CD4-positive, alpha-beta T cell treated with Interleukin-10 for 1 hour (primary cell): ENCODE measurements around the gene TNF.

Experiments
- DNase-seq: peaks from one replicate; pipeline ENCODE4 v3.0.0-alpha.2; 2020

Gene TNF

DNA sequence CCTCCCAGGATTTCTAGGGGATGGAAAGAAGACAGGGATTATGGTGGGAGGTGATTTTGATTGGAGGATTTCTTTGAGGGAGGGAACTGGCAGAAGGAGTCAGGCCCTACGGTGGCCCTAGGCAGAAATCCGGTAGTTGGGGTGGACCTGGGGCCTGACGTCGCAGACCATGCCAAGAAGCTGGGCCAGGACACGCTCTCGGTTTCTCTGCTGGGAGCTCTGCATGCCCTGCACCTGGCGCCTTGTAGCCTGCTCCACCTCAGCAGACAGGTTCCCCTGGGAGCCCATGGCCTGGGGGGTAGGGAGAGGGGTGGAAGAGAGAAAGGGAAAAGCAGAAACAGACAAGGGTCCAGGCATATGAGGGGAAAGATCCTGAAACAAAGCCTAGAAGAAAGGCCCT lies 30.1 kb upstream of the TNF start:
- no peak for DNase-seq

DNA sequence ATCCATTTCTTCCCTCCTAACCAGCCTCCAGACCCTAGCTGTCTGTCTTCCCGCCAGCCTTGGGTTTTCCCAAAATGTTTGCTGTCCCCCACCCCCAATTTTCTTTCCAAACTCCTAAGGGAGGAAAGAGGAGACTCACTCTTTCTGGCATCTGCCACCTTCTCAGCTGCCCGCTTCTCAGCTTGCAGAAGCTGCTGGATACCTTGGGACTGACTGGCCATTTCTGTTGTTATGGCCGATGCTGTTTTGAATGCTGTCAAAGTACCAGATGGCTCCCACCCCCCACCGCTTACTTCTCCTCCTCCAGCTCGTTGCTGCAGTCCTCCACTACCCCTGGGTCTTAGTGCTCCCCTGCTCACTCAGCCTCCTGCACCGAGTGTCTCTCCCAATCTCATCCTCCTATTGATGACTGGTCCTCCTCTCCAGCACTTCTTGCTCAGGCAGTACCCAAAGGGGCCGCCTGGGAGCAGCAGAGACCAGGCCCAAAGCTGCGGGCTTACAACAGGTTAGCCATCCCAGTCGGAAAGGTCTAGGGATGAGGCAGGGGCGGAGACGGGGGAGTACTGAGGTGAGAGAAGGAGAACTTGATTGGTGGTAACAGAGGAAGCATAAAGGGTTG lies 28.9 kb upstream of the TNF start, which contains the start of gene ATP6V1G2:
TSS of gene ATP6V1G2 (minus strand) at position 270 of the 619 bp plus-strand sequence. CDS start at position 221, 49 bp downstream.
- peak; percentile 89 for DNase-seq

DNA sequence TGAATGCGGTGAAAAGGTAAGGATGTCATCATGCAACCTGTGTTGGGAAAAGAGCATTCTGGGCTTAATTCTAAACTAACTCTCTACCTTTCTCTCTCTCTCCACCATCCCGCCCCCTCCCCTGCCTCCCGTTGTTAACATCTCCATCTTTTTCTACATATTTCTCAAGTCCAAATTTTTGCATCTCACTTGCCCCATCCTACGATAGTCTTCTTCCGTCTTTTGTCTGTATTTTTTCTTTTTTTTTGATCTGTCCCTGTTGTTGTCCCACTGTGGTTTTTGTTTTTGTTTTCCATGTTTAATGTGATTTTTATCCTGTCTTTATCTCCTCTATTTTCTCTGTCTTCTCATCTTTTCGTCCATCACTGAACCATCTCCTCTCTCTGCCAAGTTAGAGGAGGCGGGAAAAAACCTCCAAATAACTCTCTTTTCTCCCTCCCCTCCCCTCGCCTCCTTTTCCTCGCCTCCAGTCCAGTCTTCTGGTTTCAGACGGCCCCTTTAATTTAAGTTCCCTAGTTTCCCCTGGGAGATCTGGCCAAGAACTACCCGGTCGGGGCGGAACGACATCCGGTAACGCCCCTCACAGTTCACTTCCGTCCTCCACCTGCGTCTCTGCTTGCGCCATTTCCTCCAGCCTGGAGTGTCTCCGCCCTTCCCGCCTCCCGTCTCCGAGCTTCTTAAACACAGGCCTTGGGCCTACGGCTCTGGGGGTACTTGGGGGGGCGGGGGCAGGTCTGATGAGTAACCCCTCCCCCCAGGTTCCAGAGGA lies 28.2 kb upstream of the TNF start, which contains the start of gene NFKBIL1:
TSS of gene NFKBIL1 (plus strand) at position 651 of the 769 bp plus-strand sequence. CDS start at position 738, 87 bp downstream.
- peak; percentile 92 for DNase-seq

DNA sequence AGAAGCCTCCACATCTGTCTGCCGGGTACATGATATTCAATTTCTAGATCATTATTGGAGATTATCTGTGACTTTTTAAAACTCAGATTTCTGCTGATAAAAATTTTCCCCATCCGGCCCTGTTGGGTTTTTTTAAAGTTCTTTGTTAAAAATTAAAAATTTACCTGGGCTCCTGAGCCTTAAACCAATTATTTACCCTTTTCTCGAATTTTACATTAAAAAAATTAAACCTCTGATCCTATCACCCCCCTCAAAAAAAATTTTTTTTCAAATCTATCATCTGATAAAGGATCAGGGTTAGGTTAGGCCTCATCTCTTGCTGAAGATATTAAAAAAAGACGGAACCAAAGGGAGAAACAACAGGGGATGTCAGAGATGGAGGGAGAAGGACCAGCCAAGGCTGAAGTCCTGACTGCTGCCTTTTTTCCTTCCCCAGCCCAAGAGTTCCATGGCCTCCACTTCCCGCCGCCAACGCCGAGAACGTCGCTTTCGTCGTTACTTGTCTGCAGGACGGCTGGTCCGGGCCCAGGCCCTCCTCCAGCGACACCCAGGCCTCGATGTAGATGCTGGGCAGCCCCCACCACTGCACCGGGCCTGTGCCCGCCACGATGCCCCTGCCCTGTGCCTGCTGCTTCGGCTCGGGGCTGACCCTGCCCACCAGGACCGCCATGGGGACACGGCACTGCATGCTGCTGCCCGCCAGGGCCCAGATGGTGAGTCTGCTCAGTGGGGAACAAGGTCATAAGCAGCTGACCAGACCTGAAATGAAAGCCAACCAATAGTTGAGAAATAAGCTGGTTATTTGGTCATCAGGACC lies 27.4 kb upstream of the TNF start:
- no peak for DNase-seq

DNA sequence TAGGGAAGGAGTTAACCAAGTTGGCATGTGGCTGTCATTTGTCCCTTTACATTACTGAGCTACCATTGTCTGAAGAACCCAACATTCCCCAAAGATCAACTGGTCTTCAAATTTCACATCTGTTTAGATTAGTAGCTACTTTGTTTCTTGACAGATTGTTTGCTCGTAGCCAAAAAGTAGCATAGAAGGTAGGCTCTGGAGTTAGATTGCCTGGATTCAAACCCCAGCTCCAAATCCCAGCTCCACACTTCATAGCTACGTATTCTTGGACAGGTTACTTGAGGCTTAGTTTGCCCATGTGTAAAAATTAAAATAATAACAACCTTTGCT lies 26.9 kb upstream of the TNF start:
- DNase-seq: no peak

DNA sequence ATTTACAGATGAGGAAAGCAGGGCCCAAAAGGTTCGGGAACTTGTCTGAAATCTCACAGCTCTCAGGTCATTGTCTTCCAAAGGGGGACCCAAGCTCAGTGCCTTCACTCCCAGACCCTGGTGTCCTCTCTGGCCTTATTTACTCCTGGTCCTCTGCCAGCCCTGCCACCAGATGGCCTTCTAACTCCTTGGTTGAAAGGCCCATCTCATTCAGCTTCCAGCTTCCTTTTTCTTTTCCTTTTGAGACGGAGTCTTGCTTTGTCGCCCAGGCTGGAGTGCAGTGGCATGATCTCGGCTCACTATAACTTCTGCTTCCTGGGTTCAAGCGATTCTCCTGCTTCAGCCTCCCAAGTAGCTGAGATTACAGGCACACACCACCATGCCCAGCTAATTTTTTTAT lies 24.0 kb upstream of the TNF start:
- peak; percentile 79 for DNase-seq

DNA sequence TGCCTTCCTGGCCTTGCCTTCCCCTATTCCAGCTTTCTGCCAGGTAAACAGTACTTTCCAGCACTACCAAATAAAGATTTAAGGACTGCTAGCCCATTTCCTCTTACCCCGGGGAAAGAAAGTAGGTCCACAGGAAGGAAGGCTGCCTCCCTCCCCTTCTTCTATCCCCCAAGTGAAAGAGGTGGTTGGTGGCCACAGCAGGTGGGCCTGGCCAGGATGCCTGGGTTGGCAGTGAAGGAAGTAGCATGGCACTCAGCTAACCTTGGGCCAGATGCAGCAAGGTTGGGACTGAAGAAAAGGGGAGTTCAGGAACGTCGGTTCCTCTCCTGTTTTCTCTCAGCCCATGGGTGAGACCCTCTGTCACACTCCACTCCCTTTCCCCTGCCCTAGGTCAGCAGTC lies 19.1 kb upstream of the TNF start:
- no peak for DNase-seq

DNA sequence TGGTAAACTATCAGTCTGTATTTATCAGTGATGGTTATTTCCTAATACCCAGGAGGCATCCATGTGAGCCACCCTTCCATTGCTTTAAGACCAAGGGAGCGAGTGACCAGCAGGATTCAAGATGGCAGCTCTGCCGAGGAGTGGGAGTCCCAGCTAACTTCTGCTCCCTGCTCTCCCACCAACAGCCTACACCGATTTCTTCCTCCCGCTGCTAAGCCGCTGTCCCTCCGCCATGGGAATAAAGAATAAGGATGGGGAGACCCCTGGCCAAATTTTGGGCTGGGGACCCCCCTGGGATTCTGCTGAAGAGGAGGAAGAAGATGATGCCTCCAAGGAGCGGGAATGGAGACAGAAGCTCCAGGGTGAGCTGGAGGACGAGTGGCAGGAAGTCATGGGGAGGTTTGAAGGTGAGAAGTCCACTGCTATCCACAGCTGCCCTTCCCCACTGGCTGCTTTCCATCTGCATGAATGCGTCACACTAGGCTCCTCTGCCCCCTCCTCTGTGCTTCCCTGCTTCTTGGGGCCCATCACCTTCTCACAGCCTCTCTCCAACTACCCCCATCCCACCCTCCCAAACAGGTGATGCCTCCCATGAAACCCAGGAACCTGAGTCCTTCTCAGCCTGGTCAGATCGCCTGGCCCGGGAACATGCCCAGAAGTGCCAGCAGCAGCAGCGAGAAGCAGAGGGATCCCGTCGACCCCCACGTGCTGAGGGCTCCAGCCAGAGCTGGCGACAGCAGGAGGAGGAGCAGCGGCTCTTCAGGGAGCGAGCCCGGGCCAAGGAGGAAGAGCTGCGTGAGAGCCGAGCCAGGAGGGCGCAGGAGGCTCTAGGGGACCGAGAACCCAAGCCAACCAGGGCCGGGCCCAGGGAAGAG lies 17.7 kb upstream of the TNF start:
- DNase-seq: no peak

DNA sequence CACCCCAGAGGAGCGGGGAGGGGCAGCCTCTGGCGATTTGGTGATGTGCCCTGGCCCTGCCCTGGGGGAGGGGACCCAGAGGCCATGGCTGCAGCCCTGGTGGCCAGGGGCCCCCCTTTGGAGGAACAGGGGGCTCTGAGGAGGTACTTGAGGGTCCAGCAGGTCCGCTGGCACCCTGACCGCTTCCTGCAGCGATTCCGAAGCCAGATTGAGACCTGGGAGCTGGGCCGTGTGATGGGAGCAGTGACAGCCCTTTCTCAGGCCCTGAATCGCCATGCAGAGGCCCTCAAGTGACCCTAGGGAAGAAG lies 17.1 kb upstream of the TNF start:
- DNase-seq: no peak

DNA sequence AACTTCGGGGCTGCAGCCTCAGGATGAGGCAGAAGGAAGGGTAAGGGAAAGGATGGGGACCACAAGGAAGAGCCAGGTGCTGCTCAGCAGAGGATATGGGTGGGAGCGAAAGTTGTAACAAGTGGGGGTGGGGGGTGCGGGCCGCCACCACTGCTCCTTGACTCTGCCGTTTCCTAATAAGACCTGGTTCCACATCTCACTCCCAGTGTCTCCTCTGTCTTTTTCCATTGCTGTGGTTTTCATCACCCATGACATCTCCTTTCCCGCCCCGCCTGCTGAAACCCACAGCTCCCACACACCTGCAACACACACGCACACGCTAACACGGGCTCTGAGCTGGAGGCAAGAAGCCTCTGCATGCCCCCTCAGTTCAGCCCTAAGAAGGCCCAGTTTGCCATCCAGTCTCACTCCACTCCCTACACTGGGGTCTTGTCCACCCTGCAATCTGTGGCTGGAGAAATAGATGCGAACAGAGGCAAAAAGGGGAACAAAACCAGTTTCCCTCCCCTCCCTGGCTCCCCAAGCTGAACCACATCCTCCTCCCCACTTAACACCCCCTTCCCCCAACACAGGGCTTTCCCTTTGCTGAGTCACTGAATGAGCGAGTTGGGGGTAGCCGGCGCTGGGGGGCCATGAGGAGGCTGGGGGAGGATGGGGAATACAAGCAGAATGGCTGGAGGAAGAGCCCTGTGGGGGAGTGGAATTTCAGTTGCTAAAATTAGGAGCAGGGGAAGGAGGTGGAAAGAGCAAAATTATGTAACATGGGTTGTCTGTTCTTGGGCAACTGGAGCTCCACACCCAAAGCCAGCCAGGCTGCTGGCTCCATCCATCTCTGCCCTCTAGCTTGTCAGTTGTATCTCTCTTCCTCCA lies 16.5 kb upstream of the TNF start:
- DNase-seq: peak; percentile 72

DNA sequence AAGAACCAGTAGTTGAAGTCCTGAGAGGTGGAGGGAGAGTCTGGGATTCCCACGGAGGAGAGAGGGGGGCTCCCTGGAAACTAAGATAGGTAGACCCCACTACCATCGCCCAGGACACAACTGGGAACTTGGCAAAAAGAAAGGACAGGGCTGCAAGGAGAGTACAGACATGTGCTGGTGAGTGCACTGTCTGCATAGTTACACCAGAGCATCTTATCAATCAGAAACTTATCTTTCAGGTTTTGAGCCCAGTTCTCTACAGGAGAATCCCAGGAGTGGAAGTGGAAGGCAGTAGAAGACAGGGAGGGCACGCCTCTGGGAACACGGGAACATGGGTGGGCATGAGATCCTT lies 15.8 kb upstream of the TNF start:
- no peak for DNase-seq

DNA sequence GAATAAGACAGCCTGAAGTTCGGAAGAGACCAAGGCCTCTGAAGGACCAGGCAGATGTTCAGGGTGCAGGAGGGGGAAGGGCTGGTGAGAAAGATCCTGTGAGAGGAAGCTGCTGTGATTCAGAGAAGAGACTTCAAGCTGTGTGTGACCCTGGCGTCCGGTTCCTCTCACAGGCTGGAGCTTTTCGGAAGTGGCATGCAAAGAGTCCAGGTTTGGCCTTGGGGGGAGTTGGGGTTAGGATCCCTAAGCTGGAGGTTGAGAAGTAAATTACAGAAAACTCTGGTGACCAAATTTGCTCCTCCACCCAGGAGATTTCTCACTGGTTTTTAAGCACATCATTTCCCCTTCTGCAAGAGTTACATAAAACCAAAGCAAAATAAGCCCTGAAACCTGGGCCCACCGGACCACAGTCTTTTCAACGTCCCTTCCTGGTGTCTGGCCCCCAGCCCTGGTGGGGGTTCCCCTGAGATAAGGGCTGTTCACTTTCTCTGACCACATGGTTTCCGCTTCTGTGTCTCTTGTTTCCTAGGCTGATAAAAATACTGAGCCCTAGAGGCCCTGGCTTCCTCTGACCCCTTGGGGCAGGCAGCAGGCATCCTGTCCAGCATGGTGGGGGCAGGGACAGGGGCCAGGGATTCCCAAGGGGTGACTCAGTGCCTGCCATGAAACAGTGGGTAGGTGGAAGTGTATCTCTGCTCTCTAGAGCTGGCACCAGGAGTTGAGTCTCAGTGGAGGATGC lies 15.2 kb upstream of the TNF start:
- peak; percentile 66 for DNase-seq

DNA sequence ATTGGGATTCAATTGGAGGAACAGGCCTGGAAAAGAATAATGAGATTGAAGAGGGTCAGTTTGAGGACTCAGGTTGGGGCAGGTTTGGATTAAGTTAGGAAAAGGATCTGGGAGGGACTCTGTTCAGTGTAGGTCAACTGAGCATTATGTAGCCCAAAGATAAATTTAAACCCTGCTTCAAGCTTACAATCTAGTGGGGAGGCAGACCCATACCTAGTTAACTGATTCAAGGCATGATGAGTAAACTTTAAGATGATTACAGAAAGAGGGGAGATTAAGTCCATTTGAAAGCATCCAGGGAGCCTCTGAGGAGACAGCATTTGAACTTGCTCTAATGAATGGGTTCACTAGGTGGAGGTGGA lies 14.7 kb upstream of the TNF start:
- DNase-seq: no peak

DNA sequence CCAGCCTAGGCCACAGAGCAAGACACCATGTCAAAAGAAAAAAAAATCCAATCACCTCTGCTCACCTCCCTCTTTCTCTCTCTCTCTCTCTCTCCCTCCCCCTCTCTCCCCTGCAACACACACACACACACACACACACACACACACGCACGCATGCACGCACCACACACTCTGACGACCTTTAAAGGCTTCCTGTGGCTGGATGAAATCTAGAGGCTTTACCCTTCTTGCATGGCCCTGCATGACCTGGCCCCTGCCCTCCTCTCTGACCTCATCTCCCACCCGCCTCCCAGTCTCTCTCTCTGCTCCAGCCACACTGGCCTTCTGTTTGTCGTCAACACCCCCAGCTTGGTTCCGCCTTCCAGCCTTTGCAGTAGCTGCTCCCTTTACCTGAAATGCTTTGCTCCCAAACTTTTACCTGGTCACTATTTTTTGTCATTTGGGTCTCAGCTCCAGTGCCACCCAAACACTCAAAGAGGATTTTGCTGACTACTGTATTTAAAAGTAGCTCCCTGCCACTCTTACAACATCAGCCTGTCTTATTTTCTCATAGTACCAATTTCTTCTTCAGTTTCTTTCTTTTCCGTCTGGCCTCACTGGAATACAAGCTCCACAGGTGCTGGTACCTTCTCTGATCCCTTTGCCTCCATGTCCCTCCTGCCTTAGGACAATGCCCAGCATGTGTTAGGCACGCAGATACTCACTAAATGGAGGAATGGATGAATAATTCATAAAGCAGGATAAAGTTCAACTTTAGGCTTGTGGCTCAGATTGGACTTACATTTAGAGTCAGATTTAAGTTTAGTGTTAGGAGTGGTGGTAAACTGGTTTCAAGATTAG lies 7.6 kb upstream of the TNF start:
- DNase-seq: peak; percentile 56

DNA sequence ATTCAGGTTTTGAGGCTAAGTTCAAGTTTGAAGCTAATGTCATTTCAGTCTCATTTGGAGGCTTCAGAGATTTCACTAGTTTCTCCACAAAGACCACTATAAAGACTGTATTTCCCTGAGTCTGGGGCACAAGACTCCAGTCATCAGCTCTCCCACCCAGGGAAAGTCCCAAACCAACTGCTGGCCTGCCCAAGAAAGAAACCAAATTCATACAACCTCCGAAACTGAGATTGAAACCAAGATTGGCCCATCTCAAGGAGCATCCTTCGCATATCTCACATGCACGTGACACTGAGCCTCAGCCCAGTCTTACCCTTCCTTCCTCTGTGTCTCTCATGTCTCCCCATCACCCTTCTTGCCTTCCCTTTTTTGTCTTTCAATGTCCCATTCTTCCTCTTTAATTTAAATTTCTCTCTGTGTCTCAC lies 6.8 kb upstream of the TNF start:
- peak; percentile 89 for DNase-seq

DNA sequence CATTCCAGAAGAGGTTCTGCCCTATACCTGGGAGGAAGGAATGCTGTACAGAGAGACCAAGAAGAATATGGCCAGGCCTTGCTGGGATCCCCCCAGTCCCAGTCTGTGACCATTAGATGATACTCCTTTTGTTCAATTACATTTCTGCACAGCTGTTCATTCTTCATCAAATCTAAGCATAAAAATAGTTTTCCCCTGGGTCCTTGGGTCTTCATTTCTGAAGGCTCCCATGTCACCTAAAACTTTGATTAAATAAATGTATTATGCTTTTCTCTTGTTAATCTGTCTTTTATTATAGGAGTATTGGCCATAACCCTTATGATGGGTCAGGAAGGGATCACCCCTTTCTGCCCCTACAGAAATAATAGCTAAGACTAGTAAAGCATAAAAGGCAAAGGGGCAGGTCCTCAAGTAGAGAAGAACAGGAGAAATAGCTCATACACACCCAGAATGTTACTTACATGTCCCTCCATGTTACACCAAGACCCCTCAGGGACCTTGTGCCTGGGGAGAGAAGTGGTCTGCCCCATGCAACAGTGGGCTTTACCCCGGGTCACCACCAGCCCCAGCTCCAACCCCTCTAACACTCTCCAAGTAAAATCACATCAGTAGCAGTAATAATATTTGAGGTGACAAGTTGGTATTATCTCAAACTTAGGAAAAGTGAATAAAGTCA lies 5.4 kb upstream of the TNF start:
- no peak for DNase-seq

DNA sequence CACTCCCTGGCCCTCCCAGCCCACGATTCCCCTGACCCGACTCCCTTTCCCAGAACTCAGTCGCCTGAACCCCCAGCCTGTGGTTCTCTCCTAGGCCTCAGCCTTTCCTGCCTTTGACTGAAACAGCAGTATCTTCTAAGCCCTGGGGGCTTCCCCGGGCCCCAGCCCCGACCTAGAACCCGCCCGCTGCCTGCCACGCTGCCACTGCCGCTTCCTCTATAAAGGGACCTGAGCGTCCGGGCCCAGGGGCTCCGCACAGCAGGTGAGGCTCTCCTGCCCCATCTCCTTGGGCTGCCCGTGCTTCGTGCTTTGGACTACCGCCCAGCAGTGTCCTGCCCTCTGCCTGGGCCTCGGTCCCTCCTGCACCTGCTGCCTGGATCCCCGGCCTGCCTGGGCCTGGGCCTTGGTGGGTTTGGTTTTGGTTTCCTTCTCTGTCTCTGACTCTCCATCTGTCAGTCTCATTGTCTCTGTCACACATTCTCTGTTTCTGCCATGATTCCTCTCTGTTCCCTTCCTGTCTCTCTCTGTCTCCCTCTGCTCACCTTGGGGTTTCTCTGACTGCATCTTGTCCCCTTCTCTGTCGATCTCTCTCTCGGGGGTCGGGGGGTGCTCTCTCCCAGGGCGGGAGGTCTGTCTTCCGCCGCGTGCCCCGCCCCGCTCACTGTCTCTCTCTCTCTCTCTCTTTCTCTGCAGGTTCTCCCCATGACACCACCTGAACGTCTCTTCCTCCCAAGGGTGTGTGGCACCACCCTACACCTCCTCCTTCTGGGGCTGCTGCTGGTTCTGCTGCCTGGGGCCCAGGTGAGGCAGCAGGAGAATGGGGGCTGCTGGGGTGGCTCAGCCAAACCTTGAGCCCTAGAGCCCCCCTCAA lies 3.1 kb upstream of the TNF start, which contains the start of gene LTA:
TSS of gene LTA (plus strand) at position 249 of the 871 bp plus-strand sequence. CDS start at position 703, 454 bp downstream.
- peak; percentile 82 for DNase-seq
